Measurements from ENCODE around the gene PAPOLA. TPM values are rescaled to one million over a fixed set of nuclear protein-coding genes. Genes with fewer than 3 reads are reported as not detected.

PAPOLA gene
- total RNA-seq, 4 donors from 2014 or later, result 76.6 to 250 (median 110) TPM

DNA sequence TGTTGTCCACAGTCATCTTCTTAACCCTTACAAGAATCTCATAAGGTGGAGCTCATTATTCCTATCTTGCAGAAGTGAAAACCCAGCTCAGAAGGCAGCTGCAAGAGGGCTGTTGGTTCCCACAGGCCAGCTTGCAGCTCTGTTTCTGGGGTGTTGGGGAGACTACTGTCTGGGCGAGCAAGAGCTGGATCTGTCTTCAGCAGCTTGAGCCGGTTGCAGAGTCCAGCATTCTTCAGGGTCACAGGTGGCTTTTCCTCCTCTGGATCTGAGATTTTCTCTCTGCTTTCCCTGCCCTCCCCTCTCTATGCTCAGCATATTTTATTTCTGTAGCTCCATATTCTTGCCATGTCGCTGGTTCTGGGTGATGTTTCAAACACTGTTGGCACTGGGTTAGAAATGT lies 87.4 kb downstream of the PAPOLA start:
- Histone ChIP-seq H3K27me3 (peaks cover 21% of the 10 kb centered on the region), H3K4me1 (peaks cover 10% of the 10 kb centered on the region), H3K27ac (no peak overlapping the region), H3K4me3 (no peak overlapping the region), H3K9me3 (no peaks in the 10 kb centered on the region), H3K36me3 (no peaks in the 10 kb centered on the region)
- 78% methylated on average over 3 of the region's 3 CpGs for WGBS
- DNase-seq (ENCODE audit: low spot score in 2 of 2), result peak; percentile 5 to 54
- no peak for TF ChIP-seq EP300 (IDR thresholded peaks at IDR 0.05)
- no peak for TF ChIP-seq POLR2AphosphoS5 (IDR thresholded peaks at IDR 0.05)
- no peak for TF ChIP-seq POLR2A (IDR thresholded peaks at IDR 0.05)
- TF ChIP-seq, protein P1, sequence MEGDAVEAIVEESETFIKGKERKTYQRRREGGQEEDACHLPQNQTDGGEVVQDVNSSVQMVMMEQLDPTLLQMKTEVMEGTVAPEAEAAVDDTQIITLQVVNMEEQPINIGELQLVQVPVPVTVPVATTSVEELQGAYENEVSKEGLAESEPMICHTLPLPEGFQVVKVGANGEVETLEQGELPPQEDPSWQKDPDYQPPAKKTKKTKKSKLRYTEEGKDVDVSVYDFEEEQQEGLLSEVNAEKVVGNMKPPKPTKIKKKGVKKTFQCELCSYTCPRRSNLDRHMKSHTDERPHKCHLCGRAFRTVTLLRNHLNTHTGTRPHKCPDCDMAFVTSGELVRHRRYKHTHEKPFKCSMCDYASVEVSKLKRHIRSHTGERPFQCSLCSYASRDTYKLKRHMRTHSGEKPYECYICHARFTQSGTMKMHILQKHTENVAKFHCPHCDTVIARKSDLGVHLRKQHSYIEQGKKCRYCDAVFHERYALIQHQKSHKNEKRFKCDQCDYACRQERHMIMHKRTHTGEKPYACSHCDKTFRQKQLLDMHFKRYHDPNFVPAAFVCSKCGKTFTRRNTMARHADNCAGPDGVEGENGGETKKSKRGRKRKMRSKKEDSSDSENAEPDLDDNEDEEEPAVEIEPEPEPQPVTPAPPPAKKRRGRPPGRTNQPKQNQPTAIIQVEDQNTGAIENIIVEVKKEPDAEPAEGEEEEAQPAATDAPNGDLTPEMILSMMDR (IDR thresholded peaks at IDR 0.05), result no peak

DNA sequence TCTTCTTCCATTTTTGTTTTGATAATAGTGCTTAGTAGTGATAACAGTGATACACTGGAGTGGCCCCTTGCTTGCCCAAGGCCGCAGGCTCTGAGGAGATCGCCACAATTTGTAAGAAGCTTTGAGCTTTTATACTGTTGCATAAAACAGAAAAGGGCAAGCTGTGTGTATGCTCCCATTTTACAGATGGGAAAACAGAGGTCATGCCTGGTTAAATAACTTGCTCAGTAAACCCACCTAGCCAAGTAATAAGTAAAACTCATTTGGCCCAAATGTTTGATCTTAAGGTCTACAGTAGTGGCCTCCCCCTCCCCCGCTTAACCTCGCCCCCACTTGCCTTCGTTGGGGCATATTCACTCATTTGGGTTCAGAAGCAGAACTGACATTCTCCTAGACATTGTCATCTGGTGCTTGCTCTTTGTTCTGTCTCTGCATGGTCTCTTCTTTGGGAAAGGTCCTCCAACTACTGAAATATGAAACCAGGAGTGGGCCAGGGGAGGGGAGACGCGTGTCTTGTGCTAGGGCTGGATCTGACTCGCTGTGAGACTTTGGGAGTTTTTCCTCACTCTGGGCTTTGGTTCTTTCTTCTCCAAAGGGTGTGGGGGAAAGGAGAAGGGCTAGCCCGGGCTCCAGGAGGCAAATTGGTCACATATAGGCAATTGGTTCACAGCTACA lies 88.1 kb downstream of the PAPOLA start:
- WGBS, result 77% methylated on average over 9 of the region's 9 CpGs
- H3K36me3 ChIP-seq, result no peaks in the 10 kb centered on the region
- peak in 1 of 2 donors; percentile 10 for DNase-seq (ENCODE audit: low spot score in 2 of 2)
- peaks cover 21% of the 10 kb centered on the region for H3K27me3 ChIP-seq
- no peak overlapping the region for H3K27ac ChIP-seq
- H3K4me1 ChIP-seq, result peaks cover 10% of the 10 kb centered on the region
- H3K9me3 ChIP-seq, result no peaks in the 10 kb centered on the region
- H3K4me3 ChIP-seq, result no peak overlapping the region
- TF ChIP-seq, protein P1 (IDR thresholded peaks at IDR 0.05), result no peak
- TF ChIP-seq POLR2A (IDR thresholded peaks at IDR 0.05), result no peak
- no peak for TF ChIP-seq POLR2AphosphoS5 (IDR thresholded peaks at IDR 0.05)
- TF ChIP-seq EP300 (IDR thresholded peaks at IDR 0.05), result no peak

DNA sequence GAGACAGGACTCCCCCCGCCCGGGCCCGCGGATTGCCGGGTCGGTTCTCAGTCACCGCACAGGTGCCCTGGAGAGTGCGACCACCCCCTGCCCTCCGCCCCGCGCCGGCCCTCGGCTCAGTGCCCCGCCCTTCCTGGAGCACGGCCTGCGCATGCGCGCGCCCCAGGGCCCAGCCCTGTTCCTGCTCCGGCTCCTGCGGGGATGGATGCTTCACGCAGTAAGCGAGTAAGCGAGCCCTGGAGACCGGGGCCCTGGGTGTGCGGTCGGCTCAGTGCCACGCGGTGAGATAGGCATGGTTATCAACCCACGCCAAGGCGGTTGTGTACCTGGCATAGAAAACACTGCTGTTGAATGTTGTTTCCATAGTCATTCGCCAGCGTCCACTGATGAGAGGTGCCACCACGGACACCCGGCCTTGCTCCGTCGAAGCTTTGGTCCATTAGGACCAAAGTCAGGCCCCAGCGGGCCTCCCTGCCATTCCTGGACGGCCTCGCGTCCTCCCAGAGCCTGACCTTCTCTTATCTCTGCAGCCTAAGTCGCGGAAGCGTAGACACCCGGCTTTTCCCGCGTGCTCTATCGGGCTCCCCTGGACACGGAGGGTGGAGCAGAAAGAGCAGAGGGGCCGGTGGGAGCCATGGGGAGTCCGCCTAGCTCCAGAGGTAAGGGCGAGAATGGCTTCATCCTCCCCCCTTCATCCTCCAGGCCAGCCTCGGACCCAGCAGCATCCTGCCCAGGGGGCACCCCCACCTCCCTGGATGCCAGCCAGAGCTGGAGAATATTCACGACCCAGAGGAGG lies 90.6 kb downstream of the PAPOLA start:
- TF ChIP-seq EP300 (IDR thresholded peaks at IDR 0.05) (no peak), POLR2AphosphoS5 (IDR thresholded peaks at IDR 0.05) (no peak), POLR2A (IDR thresholded peaks at IDR 0.05) (no peak)
- TF ChIP-seq, protein P1 (IDR thresholded peaks at IDR 0.05), result no peak
- peak; percentile 58 to 74 for DNase-seq (ENCODE audit: low spot score in 2 of 2)
- WGBS, result 19% methylated on average over 18 of the region's 54 CpGs
- Histone ChIP-seq H3K36me3 (no peaks in the 10 kb centered on the region), H3K27ac (no peak overlapping the region), H3K27me3 (peaks cover 21% of the 10 kb centered on the region), H3K4me1 (peaks cover 10% of the 10 kb centered on the region), H3K4me3 (peak overlapping the region; percentile 37), H3K9me3 (no peaks in the 10 kb centered on the region)

DNA sequence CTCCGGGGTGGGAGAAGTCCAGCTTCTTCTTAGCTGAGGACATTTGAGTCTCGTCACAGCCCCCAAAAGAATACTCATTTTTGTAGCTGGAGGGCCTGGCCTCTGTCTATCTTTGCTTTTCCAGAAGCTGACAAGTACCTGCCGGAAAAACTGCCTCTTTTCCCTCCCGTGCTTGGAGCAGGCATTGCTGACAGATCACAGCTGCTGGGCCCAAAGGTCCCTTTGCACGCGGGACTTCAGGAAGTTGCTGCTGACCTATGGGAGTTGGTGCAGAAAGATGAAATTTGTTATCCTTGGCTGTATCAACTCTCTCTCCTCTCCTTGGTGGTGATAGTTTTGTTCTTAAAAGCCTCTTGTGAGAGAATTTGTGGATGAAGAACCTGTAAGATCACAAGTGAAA lies 92.8 kb downstream of the PAPOLA start:
- Histone ChIP-seq H3K27me3 (peaks cover 26% of the 10 kb centered on the region), H3K9me3 (no peaks in the 10 kb centered on the region), H3K4me1 (peaks cover 10% of the 10 kb centered on the region), H3K36me3 (no peaks in the 10 kb centered on the region), H3K4me3 (no peak overlapping the region), H3K27ac (no peak overlapping the region)
- TF ChIP-seq POLR2AphosphoS5 (IDR thresholded peaks at IDR 0.05) (no peak), POLR2A (IDR thresholded peaks at IDR 0.05) (no peak), EP300 (IDR thresholded peaks at IDR 0.05) (no peak)
- TF ChIP-seq, protein P1 (IDR thresholded peaks at IDR 0.05), result no peak
- WGBS, result 83% methylated on average over 4 of the region's 6 CpGs
- DNase-seq (ENCODE audit: low spot score in 2 of 2), result no peak

DNA sequence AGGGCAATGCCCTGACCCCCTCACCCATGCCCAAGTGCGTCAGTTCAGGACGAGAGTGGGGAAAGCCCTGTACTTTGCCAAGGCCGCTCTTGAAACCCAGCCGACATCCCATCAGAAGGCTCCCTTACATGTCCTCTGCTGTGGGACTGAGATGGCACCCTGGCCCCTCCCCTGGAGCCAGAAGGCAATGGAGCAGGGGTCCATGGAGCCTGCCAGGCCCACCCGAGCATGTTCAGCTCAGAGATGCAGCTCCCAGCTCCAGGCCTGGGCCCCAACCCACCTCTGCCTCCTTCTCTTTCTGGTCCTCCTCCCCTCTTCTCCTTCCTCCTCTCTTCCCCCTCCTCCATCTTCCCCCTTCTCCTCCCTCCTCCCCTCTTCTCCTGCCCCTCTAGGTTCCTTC lies 95.5 kb downstream of the PAPOLA start:
- no peak overlapping the region for H3K27ac ChIP-seq
- no peaks in the 10 kb centered on the region for H3K9me3 ChIP-seq
- 81% methylated on average over 1 of the region's 5 CpGs for WGBS
- DNase-seq (ENCODE audit: low spot score in 2 of 2), result no peak
- H3K27me3 ChIP-seq, result peaks cover 19% of the 10 kb centered on the region
- H3K4me1 ChIP-seq, result peaks cover 6% of the 10 kb centered on the region
- H3K36me3 ChIP-seq, result no peaks in the 10 kb centered on the region
- TF ChIP-seq, protein P1 (IDR thresholded peaks at IDR 0.05), result no peak
- TF ChIP-seq POLR2AphosphoS5 (IDR thresholded peaks at IDR 0.05) (no peak), POLR2A (IDR thresholded peaks at IDR 0.05) (no peak), EP300 (IDR thresholded peaks at IDR 0.05) (no peak)
- no peak overlapping the region for H3K4me3 ChIP-seq

Measured in suprapubic skin (tissue), 4 donors.